Nephron progenitor cell (in vitro differentiated cells): Measurements from ENCODE around the gene NDUFAF5.
A peak's percentile ranks its signal among the peaks of the same experiment; 100 is the strongest.

Experiments
- DNase-seq: peaks from one replicate; pipeline ENCODE4 v3.0.0; 2021
- H3K27ac Mint-ChIP-seq: 2 replicates; pipeline ENCODE4 v1.8.0; 2021; ENCODE audit warnings: mild to moderate bottlenecking, moderate library complexity, mixed read lengths
- H3K27me3 Mint-ChIP-seq: 2 replicates; pipeline ENCODE4 v1.8.0; 2021; ENCODE audit warnings: mild to moderate bottlenecking, low read depth, mixed read lengths; ENCODE audit not compliant: poor library complexity
- H3K36me3 Mint-ChIP-seq: 2 replicates; pipeline ENCODE4 v1.8.0; 2021; ENCODE audit warnings: low read depth, mixed read lengths
- H3K4me1 Mint-ChIP-seq: 2 replicates; pipeline ENCODE4 v1.8.0; 2021; ENCODE audit warnings: mixed read lengths
- H3K4me3 Mint-ChIP-seq: 2 replicates; pipeline ENCODE4 v1.8.0; 2021; ENCODE audit warnings: mild to moderate bottlenecking, moderate library complexity, mixed read lengths
- H3K9me3 Mint-ChIP-seq: 2 replicates; pipeline ENCODE4 v1.8.0; 2021; ENCODE audit warnings: mild to moderate bottlenecking, moderate library complexity, mixed read lengths
- TF ChIP-seq, protein P1 (sequence below): fragments of 200-600 bp; sonication (generic); IDR thresholded peaks from 2 replicates; pipeline ENCODE4 v1.5.0; 2021; ENCODE audit warnings: antibody characterized with exemption

NDUFAF5 gene

DNA sequence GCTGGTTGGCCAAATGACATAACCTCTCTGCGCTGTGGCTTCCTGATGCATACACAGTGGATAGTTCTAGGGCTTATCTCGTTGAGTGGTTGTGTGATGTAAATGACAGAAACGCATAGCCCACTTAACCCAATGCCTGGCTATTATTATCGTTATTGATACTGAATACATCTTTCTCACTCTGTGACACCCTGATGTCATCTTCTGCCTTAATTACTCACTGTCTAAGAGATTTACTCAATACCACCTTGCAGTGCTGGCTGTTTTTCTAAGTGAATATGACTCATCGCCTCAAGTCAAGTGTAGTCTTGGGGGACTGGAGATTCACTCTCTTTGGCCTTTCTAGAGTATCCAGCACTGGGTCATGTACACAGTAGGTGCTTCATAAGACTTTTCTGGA is 73.6 kb downstream of the NDUFAF5 start:
- Mint-ChIP-seq H3K27ac (no peak overlapping the region), H3K9me3 (no peaks in the 10 kb centered on the region), H3K4me1 (no peaks in the 10 kb centered on the region), H3K27me3 (peaks cover 8% of the 10 kb centered on the region), H3K36me3 (no peaks in the 10 kb centered on the region), H3K4me3 (no peak overlapping the region)
- TF ChIP-seq, protein P1, sequence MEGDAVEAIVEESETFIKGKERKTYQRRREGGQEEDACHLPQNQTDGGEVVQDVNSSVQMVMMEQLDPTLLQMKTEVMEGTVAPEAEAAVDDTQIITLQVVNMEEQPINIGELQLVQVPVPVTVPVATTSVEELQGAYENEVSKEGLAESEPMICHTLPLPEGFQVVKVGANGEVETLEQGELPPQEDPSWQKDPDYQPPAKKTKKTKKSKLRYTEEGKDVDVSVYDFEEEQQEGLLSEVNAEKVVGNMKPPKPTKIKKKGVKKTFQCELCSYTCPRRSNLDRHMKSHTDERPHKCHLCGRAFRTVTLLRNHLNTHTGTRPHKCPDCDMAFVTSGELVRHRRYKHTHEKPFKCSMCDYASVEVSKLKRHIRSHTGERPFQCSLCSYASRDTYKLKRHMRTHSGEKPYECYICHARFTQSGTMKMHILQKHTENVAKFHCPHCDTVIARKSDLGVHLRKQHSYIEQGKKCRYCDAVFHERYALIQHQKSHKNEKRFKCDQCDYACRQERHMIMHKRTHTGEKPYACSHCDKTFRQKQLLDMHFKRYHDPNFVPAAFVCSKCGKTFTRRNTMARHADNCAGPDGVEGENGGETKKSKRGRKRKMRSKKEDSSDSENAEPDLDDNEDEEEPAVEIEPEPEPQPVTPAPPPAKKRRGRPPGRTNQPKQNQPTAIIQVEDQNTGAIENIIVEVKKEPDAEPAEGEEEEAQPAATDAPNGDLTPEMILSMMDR = no peak
- no peak for DNase-seq

DNA sequence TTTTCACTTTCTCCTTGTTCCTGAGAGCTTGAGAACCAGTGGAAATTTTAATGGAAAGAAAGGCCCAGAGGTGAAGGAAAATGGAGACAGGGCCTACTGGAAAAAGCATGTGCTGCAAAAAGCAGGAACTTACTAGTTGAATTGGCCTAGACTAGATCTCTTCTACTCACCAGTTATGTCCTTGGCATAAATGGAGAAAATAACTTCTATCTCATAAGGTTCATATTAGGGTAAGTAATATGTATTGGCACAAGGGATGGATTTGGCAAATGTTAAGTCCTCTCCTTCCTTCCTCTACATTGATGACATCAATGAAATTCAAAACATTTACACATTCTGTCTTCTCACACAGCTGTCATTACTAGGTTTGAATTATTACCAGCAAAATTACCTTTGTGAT is 74.0 kb downstream of the NDUFAF5 start:
- Mint-ChIP-seq H3K27me3 (peaks cover 8% of the 10 kb centered on the region), H3K4me3 (no peak overlapping the region)

DNA sequence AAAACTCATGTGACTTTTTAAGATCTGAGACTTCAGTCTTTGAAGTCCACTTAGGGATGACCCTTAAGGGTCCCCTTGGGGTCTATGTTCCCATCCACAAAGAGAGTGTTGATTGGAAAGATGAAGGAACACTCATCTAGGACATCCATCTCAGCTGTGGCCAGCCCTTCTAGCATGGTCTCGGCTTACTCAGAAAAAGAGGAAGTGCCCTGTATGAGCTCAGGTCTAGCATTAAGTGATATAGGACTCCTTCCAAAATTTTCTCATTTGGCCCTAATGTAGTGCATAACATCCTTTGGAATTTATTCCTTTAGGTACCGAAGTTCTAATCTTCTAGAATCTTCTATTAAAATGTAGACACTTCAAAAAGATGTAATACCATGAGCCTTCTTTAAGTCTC is 77.4 kb downstream of the NDUFAF5 start:
- Mint-ChIP-seq H3K4me3 (no peak overlapping the region), H3K36me3 (no peaks in the 10 kb centered on the region), H3K4me1 (no peaks in the 10 kb centered on the region), H3K27me3 (peaks cover 4% of the 10 kb centered on the region), H3K9me3 (no peaks in the 10 kb centered on the region), H3K27ac (no peak overlapping the region)
- TF ChIP-seq, protein P1 = no peak
- DNase-seq = no peak

More for the DNA sequence above, 74.0 kb downstream of the NDUFAF5 start:
- Mint-ChIP-seq H3K9me3 (no peaks in the 10 kb centered on the region), H3K27ac (no peak overlapping the region), H3K36me3 (no peaks in the 10 kb centered on the region), H3K4me1 (no peaks in the 10 kb centered on the region)
- TF ChIP-seq, protein P1 = no peak
- DNase-seq = no peak

DNA sequence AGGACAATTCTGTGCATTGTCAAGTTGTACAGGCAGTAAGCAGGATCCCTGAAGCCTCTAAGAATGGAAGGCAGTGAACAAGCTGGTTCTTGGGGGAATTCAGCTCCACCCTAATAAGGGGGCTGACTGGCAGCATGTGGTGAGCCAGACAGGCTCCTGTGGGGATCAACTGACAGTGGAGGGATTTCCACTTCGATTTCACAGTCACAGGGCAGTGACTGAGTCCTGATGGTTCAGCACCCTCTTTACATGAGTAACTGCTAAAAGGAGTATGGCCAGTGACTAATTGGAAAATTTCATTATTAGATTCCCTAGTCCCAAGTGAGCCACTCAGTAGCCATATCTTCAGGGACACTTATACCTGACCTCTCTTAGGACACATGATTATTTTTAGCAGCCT is 78.4 kb downstream of the NDUFAF5 start:
- Mint-ChIP-seq H3K36me3 (no peaks in the 10 kb centered on the region), H3K27ac (no peak overlapping the region), H3K4me1 (no peaks in the 10 kb centered on the region), H3K27me3 (peaks cover 4% of the 10 kb centered on the region), H3K4me3 (no peak overlapping the region), H3K9me3 (no peaks in the 10 kb centered on the region)
- no peak for DNase-seq
- TF ChIP-seq, protein P1 = no peak

DNA sequence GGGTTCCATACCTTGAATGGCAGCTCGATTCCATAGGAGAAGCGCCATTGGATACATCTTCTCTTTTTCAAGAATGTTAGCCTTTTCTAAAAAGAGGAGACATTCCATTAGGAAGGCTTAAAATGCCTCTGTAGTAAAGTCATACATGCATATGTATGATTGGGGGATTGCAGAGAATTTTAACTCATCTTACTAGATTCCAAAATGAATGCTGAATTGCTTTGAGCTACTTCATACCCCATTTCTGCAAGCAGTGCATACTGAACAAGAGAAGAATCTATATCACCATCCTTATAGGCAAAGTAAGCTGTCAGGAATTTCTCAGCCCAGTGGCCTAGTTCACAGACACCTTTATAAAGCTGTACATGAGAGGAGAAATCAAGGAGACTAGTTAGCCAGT is 80.3 kb downstream of the NDUFAF5 start:
- peaks cover 4% of the 10 kb centered on the region for H3K27me3 Mint-ChIP-seq
- TF ChIP-seq, protein P1 = no peak
- H3K36me3 Mint-ChIP-seq = no peaks in the 10 kb centered on the region
- H3K4me3 Mint-ChIP-seq = no peak overlapping the region
- no peaks in the 10 kb centered on the region for H3K9me3 Mint-ChIP-seq
- no peak overlapping the region for H3K27ac Mint-ChIP-seq
- H3K4me1 Mint-ChIP-seq = no peaks in the 10 kb centered on the region
- no peak for DNase-seq

DNA sequence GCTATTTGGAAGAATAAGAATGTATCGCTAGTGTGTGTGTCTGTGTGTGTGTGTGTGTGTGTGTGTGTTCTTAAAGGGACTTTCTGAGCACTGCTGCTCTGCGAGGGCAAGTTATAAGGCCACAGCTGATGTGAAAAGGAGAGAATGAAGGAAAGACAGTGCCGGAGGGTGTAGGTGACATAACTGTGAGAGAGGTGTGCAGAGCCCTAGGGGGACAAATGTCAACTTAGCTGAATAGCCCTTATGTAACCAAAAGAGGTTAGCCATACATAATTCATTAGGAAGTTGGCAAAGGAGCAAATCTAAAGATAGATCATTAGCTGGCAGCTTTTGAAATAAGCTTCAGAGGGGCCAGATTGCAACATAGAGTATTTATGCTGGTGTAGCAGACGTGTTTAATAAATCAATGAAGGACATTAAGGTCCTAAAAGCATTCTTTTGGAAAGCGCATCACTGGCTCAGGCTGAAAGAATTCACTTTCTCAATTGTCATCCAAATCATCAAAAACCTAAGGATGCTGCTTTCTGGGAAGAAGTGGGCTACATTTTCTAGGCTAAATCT is 81.0 kb downstream of the NDUFAF5 start:
- Mint-ChIP-seq H3K4me3 (no peak overlapping the region), H3K27me3 (no peaks in the 10 kb centered on the region), H3K4me1 (no peaks in the 10 kb centered on the region), H3K9me3 (no peaks in the 10 kb centered on the region), H3K27ac (peak overlapping the region; percentile 18), H3K36me3 (no peaks in the 10 kb centered on the region)
- TF ChIP-seq, protein P1 = no peak
- no peak for DNase-seq
